PC-3 (cell line): Measurements from ENCODE around the gene IRAK1.

ENCODE experiments used
- CTCF ChIP-seq: fragments of 300-600 bp; sonication (generic); conservative IDR thresholded peaks from 2 replicates; pipeline ENCODE4 v1.5.1; 2017; ENCODE audit warnings: antibody characterized with exemption, low read depth, mild to moderate bottlenecking, low read length
- EZH2 ChIP-seq: fragments of 300-600 bp; sonication (generic); IDR thresholded peaks from one replicate; pipeline ENCODE4 v1.6.1; 2017; ENCODE audit warnings: antibody characterized with exemption, mild to moderate bottlenecking, low read length; ENCODE audit not compliant: unreplicated experiment
- EZH2phosphoT487 ChIP-seq: fragments of 300-600 bp; sonication (generic); IDR thresholded peaks from 2 replicates; pipeline ENCODE4 v1.6.1; 2018; ENCODE audit warnings: mild to moderate bottlenecking, antibody characterized with exemption, low read length, borderline replicate concordance

- TF ChIP-seq CTCF (no peak), EZH2phosphoT487 (no peak), EZH2 (no peak)
Observed at GRCh38 chrX:154011376-154012335, 8.0 kb downstream of the IRAK1 start.
